WTC11 (cell line): ENCODE results near the gene LDLRAD2. TPM values are rescaled to one million over a fixed set of nuclear protein-coding genes. Genes with fewer than 3 reads are reported as not detected.

Source experiments
- ATAC-seq: fragments of 200-7000 bp; cut with Tn5 transposase; 2 replicates; pipeline ENCODE4 v1.10.0; 2021; ENCODE audit warnings: mild to moderate bottlenecking, moderate library complexity
- CTCF ChIA-PET: fragments of 300-600 bp; sonication (Branson Sonifier 250); formaldehyde crosslinking; loops from one replicate; lab custom pipeline; 2021; ENCODE audit warnings: antibody characterized with exemption; lab: Charles Lee
- POLR2A ChIA-PET: fragments of 350-600 bp; sonication (Branson Sonifier 250); formaldehyde crosslinking; loops from one replicate; lab custom pipeline; 2021; ENCODE audit warnings: antibody characterized with exemption; lab: Charles Lee
- DNase-seq: peaks from one replicate; pipeline ENCODE4 v3.0.0; 2021; ENCODE audit warnings: low spot score
- H3K27ac Mint-ChIP-seq: 2 replicates; pipeline ENCODE4 v1.8.0; 2021; ENCODE audit warnings: mixed read lengths
- H3K27me3 Mint-ChIP-seq: 2 replicates; pipeline ENCODE4 v1.8.0; 2021; ENCODE audit warnings: low read depth, mild to moderate bottlenecking, moderate library complexity, mixed read lengths
- H3K36me3 Mint-ChIP-seq: 2 replicates; pipeline ENCODE4 v1.8.0; 2021; ENCODE audit warnings: mixed read lengths
- H3K4me1 Mint-ChIP-seq: 2 replicates; pipeline ENCODE4 v1.8.0; 2022; ENCODE audit warnings: mixed read lengths
- H3K4me3 Mint-ChIP-seq: 2 replicates; pipeline ENCODE4 v1.8.0; 2021; ENCODE audit warnings: mild to moderate bottlenecking, moderate library complexity, mixed read lengths
- H3K9me3 Mint-ChIP-seq: 2 replicates; pipeline ENCODE4 v1.8.0; 2021; ENCODE audit warnings: mixed read lengths
- ATF1 ChIP-seq: sonication (generic); formaldehyde crosslinking; IDR thresholded peaks from 2 replicates; pipeline ENCODE4 v1.8.1; 2023; ENCODE audit warnings: mild to moderate bottlenecking, moderate library complexity, missing genetic modification reagents
- ATF6 ChIP-seq: sonication (generic); formaldehyde crosslinking; IDR thresholded peaks from 2 replicates; pipeline ENCODE4 v1.8.1; 2023; ENCODE audit warnings: mild to moderate bottlenecking, missing genetic modification reagents
- EMX1 ChIP-seq: fragments of 250-450 bp; sonication (Bioruptor Pico); IDR thresholded peaks from 2 replicates; pipeline ENCODE4 v1.8.0; 2021; ENCODE audit warnings: mild to moderate bottlenecking
- ERG ChIP-seq: fragments of 250-450 bp; sonication (Bioruptor Pico); IDR thresholded peaks from 2 replicates; pipeline ENCODE4 v1.8.0; 2021; ENCODE audit warnings: mild to moderate bottlenecking
- GTF2I ChIP-seq: fragments of 250-450 bp; sonication (Bioruptor Pico); conservative IDR thresholded peaks from 2 replicates; pipeline ENCODE4 v1.4.0; 2021; ENCODE audit warnings: mild to moderate bottlenecking
- OVOL2 ChIP-seq: fragments of 250-450 bp; sonication (Bioruptor Pico); IDR thresholded peaks from 2 replicates; pipeline ENCODE4 v1.9.0; 2021; ENCODE audit warnings: mild to moderate bottlenecking, borderline replicate concordance
- SMAD3 ChIP-seq: sonication (generic); formaldehyde crosslinking; IDR thresholded peaks from 2 replicates; pipeline ENCODE4 v1.8.0; 2022; ENCODE audit warnings: missing genetic modification reagents, mild to moderate bottlenecking, borderline replicate concordance
- TEAD1 ChIP-seq: sonication (generic); formaldehyde crosslinking; IDR thresholded peaks from 2 replicates; pipeline ENCODE4 v1.8.0; 2022; ENCODE audit warnings: mild to moderate bottlenecking, missing genetic modification reagents
- USF2 ChIP-seq: sonication (generic); formaldehyde crosslinking; IDR thresholded peaks from 2 replicates; pipeline ENCODE4 v1.8.1; 2023; ENCODE audit warnings: mild to moderate bottlenecking, missing genetic modification reagents, moderate library complexity
- ZNF121 ChIP-seq: sonication (generic); formaldehyde crosslinking; IDR thresholded peaks from 2 replicates; pipeline ENCODE4 v1.8.0; 2023; ENCODE audit warnings: missing genetic modification reagents
- ZNF219 ChIP-seq: sonication (generic); formaldehyde crosslinking; IDR thresholded peaks from 2 replicates; pipeline ENCODE4 v1.8.0; 2023; ENCODE audit warnings: missing genetic modification reagents, mild to moderate bottlenecking, borderline replicate concordance
- ZNF317 ChIP-seq: sonication (generic); formaldehyde crosslinking; IDR thresholded peaks from 2 replicates; pipeline ENCODE4 v1.8.1; 2023; ENCODE audit warnings: low read depth, mild to moderate bottlenecking, moderate library complexity, missing genetic modification reagents, borderline replicate concordance
- ZNF425 ChIP-seq: fragments of 250-450 bp; sonication (Bioruptor Pico); conservative IDR thresholded peaks from 2 replicates; pipeline ENCODE4 v1.9.0; 2021; ENCODE audit warnings: mild to moderate bottlenecking
- ZNF512 ChIP-seq: sonication (generic); formaldehyde crosslinking; IDR thresholded peaks from 2 replicates; pipeline ENCODE4 v1.8.1; 2022; ENCODE audit warnings: missing genetic modification reagents, borderline replicate concordance
- ZSCAN18 ChIP-seq: fragments of 250-450 bp; sonication (Bioruptor Pico); IDR thresholded peaks from 2 replicates; pipeline ENCODE4 v2.1.2; 2022; ENCODE audit warnings: mild to moderate bottlenecking, moderate library complexity
- total RNA-seq: library from RNA; stranded (reverse); gene quantifications from 3 replicates; pipeline ENCODE4 v1.2.3, GENCODE V29; 2021
- TF ChIP-seq, protein P1 (sequence below): sonication (generic); formaldehyde crosslinking; conservative IDR thresholded peaks from 2 replicates; pipeline ENCODE4 v1.8.1; 2022; ENCODE audit warnings: mild to moderate bottlenecking, missing genetic modification reagents
- TF ChIP-seq, protein P2 (sequence below): fragments of 250-450 bp; sonication (Bioruptor Pico); IDR thresholded peaks from 2 replicates; pipeline ENCODE4 v1.9.0; 2021; ENCODE audit warnings: mild to moderate bottlenecking
- TF ChIP-seq, protein P3 (sequence below): sonication (generic); formaldehyde crosslinking; IDR thresholded peaks from 2 replicates; pipeline ENCODE4 v1.8.0; 2023; ENCODE audit warnings: mild to moderate bottlenecking, missing genetic modification reagents

LDLRAD2 gene
- total RNA-seq, 1 experiment from 2014 or later: 0.63 TPM

GRCh38 chr1:21853131-21853427 is 41.0 kb downstream of the LDLRAD2 start:
- Mint-ChIP-seq H3K36me3 (peaks cover 38% of the 10 kb centered on the region), H3K27ac (no peak overlapping the region), H3K27me3 (no peaks in the 10 kb centered on the region), H3K4me3 (no peak overlapping the region), H3K4me1 (no peaks in the 10 kb centered on the region), H3K9me3 (no peaks in the 10 kb centered on the region)
- POLR2A ChIA-PET: no interaction called here
- CTCF ChIA-PET: no interaction called here
- DNase-seq: no peak
- no peak for TF ChIP-seq ATF6 (CRISPR knock-in tag)
- no peak for TF ChIP-seq USF2 (CRISPR knock-in tag)
- ATAC-seq: no peak

DNA sequence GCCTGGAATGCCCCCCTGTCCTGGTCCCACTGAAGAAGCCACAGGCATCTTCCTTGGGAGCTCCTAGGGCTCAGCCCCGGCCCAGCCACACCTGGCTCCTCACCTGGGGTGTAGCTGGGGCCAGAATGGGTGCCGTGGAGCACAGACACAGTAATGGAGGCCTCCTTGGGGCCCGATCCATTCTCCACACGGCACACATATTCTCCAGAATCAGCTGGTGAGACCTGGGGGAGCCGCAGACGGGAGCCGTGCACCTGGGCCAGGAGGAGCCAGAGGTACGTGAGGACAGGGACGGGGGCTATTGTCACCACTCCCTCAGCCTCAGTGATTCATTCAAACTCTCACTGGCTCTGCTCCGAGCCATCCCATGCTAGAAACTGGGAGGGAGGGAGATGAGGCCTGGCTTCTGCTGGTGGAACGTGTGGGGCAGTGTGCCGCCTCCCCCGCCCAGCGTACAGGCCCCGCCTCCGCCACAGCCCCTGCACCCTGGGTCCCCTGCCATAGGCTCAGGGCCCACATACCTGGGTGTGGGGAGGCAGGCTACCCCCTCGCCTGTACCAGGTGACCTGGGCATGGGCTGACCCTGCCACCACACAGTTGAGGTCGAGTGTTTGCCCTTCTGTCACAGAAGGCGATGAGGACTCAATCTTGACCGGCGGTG is 42.2 kb downstream of the LDLRAD2 start:
- Mint-ChIP-seq H3K4me1 (no peaks in the 10 kb centered on the region), H3K9me3 (no peaks in the 10 kb centered on the region), H3K4me3 (no peak overlapping the region), H3K36me3 (peaks cover 46% of the 10 kb centered on the region), H3K27me3 (no peaks in the 10 kb centered on the region), H3K27ac (no peak overlapping the region)
- DNase-seq (no peak), ATAC-seq (no peak)
- POLR2A ChIA-PET: no interaction called here
- CTCF ChIA-PET: no interaction called here
- TF ChIP-seq ZNF219 (no peak), ERG (CRISPR knock-in tag) (no peak), ZSCAN18 (no peak), ZNF121 (CRISPR knock-in tag) (no peak), ZNF317 (CRISPR knock-in tag) (no peak), GTF2I (CRISPR knock-in tag) (no peak), ATF1 (CRISPR knock-in tag) (no peak), ZNF512 (no peak), ZNF425 (CRISPR knock-in tag) (no peak), EMX1 (CRISPR knock-in tag) (no peak), SMAD3 (CRISPR knock-in tag) (no peak), OVOL2 (CRISPR knock-in tag) (no peak), TEAD1 (CRISPR knock-in tag) (no peak)
- TF ChIP-seq, protein P1, sequence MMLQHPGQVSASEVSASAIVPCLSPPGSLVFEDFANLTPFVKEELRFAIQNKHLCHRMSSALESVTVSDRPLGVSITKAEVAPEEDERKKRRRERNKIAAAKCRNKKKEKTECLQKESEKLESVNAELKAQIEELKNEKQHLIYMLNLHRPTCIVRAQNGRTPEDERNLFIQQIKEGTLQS (CRISPR knock-in tag): no peak
- TF ChIP-seq, protein P2, sequence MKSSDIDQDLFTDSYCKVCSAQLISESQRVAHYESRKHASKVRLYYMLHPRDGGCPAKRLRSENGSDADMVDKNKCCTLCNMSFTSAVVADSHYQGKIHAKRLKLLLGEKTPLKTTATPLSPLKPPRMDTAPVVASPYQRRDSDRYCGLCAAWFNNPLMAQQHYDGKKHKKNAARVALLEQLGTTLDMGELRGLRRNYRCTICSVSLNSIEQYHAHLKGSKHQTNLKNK (CRISPR knock-in tag): no peak
- TF ChIP-seq, protein P3, sequence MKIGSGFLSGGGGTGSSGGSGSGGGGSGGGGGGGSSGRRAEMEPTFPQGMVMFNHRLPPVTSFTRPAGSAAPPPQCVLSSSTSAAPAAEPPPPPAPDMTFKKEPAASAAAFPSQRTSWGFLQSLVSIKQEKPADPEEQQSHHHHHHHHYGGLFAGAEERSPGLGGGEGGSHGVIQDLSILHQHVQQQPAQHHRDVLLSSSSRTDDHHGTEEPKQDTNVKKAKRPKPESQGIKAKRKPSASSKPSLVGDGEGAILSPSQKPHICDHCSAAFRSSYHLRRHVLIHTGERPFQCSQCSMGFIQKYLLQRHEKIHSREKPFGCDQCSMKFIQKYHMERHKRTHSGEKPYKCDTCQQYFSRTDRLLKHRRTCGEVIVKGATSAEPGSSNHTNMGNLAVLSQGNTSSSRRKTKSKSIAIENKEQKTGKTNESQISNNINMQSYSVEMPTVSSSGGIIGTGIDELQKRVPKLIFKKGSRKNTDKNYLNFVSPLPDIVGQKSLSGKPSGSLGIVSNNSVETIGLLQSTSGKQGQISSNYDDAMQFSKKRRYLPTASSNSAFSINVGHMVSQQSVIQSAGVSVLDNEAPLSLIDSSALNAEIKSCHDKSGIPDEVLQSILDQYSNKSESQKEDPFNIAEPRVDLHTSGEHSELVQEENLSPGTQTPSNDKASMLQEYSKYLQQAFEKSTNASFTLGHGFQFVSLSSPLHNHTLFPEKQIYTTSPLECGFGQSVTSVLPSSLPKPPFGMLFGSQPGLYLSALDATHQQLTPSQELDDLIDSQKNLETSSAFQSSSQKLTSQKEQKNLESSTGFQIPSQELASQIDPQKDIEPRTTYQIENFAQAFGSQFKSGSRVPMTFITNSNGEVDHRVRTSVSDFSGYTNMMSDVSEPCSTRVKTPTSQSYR (CRISPR knock-in tag): no peak
